AG09309 (cell line): ENCODE measurements around the gene SDK2.

Experiments used
- DNase-seq: peaks from one replicate; pipeline ENCODE4 v3.0.0-alpha.2; 2010; ENCODE audit warnings: low read depth
- H3K4me3 ChIP-seq: 2 replicates; pipeline ENCODE4 v1.5.1; 2011; ENCODE audit warnings: mild to moderate bottlenecking, low read depth, low read length, moderate library complexity; ENCODE audit not compliant: control insufficient read depth
- CTCF ChIP-seq: IDR thresholded peaks from 2 replicates; pipeline ENCODE4 v1.5.1; 2011; ENCODE audit warnings: mild to moderate bottlenecking, low read depth, low read length, inconsistent platforms; ENCODE audit not compliant: insufficient read depth, control insufficient read depth; ENCODE audit errors: missing control alignments

Gene SDK2

GRCh38 chr17:73609060-73609459 is 35.2 kb downstream of the SDK2 start:
- TF ChIP-seq CTCF: no peak
- H3K4me3 ChIP-seq: no peak overlapping the region
- no peak for DNase-seq

GRCh38 chr17:73605444-73605843 is 38.8 kb downstream of the SDK2 start:
- no peak for TF ChIP-seq CTCF

GRCh38 chr17:73604476-73604875 is 39.8 kb downstream of the SDK2 start:
- no peak for TF ChIP-seq CTCF
- H3K4me3 ChIP-seq: no peak overlapping the region
- no peak for DNase-seq

More at GRCh38 chr17:73605444-73605843, 38.8 kb downstream of the SDK2 start:
- DNase-seq: no peak
- no peak overlapping the region for H3K4me3 ChIP-seq

- no peak for DNase-seq
Observed at GRCh38 chr17:73603971-73604370, 40.3 kb downstream of the SDK2 start.

GRCh38 chr17:73600103-73600871 is 44.0 kb downstream of the SDK2 start:
- TF ChIP-seq CTCF: no peak
- no peak for DNase-seq
- no peak overlapping the region for H3K4me3 ChIP-seq

More at GRCh38 chr17:73603971-73604370, 40.3 kb downstream of the SDK2 start:
- no peak overlapping the region for H3K4me3 ChIP-seq
- no peak for TF ChIP-seq CTCF

- DNase-seq: no peak
- no peak for TF ChIP-seq CTCF
- no peak overlapping the region for H3K4me3 ChIP-seq
Observed at GRCh38 chr17:73599599-73599998, 44.6 kb downstream of the SDK2 start.
